Cardiac muscle cell (in vitro differentiated cells and primary cell): Measurements from ENCODE around the gene ABCF2. TPM values are rescaled to one million over a fixed set of nuclear protein-coding genes. Genes with fewer than 3 reads are reported as not detected.
A peak's percentile ranks its signal among the peaks of the same experiment; 100 is the strongest.

Experiments
- DNase-seq, 2 donors: peaks; one replicate each; pipeline versions ENCODE4 v3.0.0 to v3.0.0-alpha.2; 2010 to 2017; ENCODE audit warnings: low read depth in 1 of 2, low spot score in 1 of 2
- H3K27ac ChIP-seq: fragments of 200-600 bp; sonication (generic); 2 replicates; pipeline ENCODE4 v1.5.1; 2016
- H3K27me3 ChIP-seq: fragments of 200-600 bp; sonication (generic); 2 replicates; pipeline ENCODE4 v1.6.0; 2016; ENCODE audit warnings: control low read depth
- H3K36me3 ChIP-seq: fragments of 200-600 bp; sonication (generic); 2 replicates; pipeline ENCODE4 v1.5.1; 2016; ENCODE audit warnings: control low read depth
- H3K4me1 ChIP-seq: fragments of 200-600 bp; sonication (generic); 2 replicates; pipeline ENCODE4 v1.8.1; 2017; ENCODE audit warnings: low read depth, mild to moderate bottlenecking, mixed run types
- H3K4me3 ChIP-seq: fragments of 200-600 bp; sonication (generic); 2 replicates; pipeline ENCODE4 v1.5.1; 2016; ENCODE audit warnings: mild to moderate bottlenecking
- H3K9me3 ChIP-seq: fragments of 200-600 bp; sonication (generic); 2 replicates; pipeline ENCODE4 v1.5.1; 2017; ENCODE audit warnings: low read depth, mild to moderate bottlenecking, control low read depth
- polyA plus RNA-seq: library from polyadenylated mRNA; unstranded; fragments of >200 nt; fragmentation: Nextera tagmentation; extraction: Ambion mirVana; gene quantifications from 2 replicates; pipeline ENCODE4 v1.2.1, GENCODE V29; 2016
- total RNA-seq: library from RNA; depleted of rRNA; stranded (reverse); fragments of >200 nt; gene quantifications from 2 replicates; pipeline ENCODE4 v1.2.3, GENCODE V29; 2016
- TF ChIP-seq, protein P1 (sequence below): IDR thresholded peaks from 2 replicates; pipeline ENCODE4 v1.5.1; 2012; ENCODE audit warnings: low read depth, mild to moderate bottlenecking, low read length

The ABCF2 gene
- total and polyA plus RNA-seq, 2 experiments from 2014 or later = 32.7 to 34.3 TPM

DNA sequence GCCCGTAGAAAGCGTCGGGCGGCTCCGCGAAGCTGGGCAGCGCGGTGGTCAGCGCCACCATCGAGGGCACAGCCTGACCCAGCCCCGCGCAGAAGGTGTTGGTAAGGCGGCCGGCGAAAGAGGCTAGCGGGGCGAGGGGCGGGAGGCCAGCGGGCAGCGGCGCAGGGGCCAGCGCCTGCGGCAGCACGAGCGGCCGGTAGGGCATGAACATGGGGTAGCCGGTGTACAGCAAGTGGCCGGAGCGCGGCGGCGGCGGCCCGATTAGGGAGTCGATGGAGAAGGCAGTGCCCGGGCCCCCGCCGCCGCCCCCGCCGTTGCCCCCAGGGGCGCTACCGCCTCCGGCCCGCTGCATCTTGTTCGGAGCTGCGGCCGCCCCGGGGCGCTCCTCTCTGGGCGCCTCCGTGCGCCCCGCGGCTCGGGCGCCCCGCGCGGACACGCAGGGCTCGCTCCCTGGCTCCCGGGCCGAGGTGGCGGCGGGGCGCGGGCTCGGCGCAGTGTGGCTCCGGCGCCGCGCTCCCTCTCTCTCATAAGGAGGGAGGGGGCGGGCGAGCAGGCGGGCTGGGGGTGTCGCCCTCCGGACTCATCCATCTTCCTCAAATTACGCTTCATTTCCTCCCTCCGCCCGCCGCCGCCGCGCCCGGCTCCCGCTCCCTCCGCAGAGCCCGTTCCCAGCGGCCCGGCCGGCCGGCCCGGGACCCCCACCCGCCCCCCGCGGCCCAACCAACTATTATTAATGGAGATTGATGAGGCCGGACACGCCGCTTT, 59.6 kb downstream of the ABCF2 start, which contains the start of gene GBX1:
Gene GBX1 (minus strand): TSS at position 498 of the 765 bp plus-strand sequence. CDS start 146 bp downstream, at position 352.
- DNase-seq = peak in 1 of 2 donors; percentile 78
- H3K36me3 ChIP-seq = no peaks in the 10 kb centered on the region
- TF ChIP-seq, protein P1, sequence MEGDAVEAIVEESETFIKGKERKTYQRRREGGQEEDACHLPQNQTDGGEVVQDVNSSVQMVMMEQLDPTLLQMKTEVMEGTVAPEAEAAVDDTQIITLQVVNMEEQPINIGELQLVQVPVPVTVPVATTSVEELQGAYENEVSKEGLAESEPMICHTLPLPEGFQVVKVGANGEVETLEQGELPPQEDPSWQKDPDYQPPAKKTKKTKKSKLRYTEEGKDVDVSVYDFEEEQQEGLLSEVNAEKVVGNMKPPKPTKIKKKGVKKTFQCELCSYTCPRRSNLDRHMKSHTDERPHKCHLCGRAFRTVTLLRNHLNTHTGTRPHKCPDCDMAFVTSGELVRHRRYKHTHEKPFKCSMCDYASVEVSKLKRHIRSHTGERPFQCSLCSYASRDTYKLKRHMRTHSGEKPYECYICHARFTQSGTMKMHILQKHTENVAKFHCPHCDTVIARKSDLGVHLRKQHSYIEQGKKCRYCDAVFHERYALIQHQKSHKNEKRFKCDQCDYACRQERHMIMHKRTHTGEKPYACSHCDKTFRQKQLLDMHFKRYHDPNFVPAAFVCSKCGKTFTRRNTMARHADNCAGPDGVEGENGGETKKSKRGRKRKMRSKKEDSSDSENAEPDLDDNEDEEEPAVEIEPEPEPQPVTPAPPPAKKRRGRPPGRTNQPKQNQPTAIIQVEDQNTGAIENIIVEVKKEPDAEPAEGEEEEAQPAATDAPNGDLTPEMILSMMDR = no peak
- H3K4me3 ChIP-seq = peak within 1 kb of the TSS; percentile 49
- no peak within 1 kb of the TSS for H3K27ac ChIP-seq
- no peaks in the 10 kb centered on the region for H3K4me1 ChIP-seq
- no peaks in the 10 kb centered on the region for H3K9me3 ChIP-seq
- H3K27me3 ChIP-seq = peaks cover 60% of the 10 kb centered on the region

DNA sequence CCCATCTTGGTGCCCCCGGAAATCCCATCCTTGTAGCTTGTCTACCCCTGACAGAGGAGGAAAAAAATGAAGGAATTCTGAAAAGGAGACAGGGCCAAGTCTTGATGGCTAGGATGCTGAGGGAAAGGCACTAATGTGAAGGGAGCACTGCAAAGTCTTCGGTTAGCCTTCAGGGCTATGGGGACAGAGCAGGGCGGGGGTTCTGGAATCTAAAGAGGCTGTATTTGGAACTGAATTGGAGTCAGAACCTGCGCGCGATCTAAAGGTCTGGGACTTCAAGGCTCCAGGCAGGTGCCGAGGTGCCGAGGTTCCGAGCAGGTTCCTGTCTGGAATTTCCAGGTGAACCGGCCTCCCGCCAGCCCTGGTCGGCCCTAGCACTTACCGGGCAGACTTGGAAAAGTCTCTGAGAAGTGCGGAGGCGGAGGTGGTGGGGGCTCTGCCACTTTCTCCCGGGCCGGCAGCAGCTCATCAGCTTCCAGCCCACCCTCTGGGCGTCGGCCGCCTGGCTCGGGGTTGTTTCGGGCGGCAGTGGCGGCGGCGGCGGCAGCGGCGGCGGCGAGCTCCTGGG, 60.3 kb downstream of the ABCF2 start:
- H3K27me3 ChIP-seq = peaks cover 60% of the 10 kb centered on the region
- no peaks in the 10 kb centered on the region for H3K9me3 ChIP-seq
- peak overlapping the region; percentile 49 for H3K4me3 ChIP-seq
- no peaks in the 10 kb centered on the region for H3K36me3 ChIP-seq
- no peak for DNase-seq
- TF ChIP-seq, protein P1 = no peak
- H3K27ac ChIP-seq = no peak overlapping the region
- H3K4me1 ChIP-seq = no peaks in the 10 kb centered on the region

Other genes starting within 250 kb of the ABCF2 start
- gene KCNH2, start 248.9 kb downstream of the ABCF2 start, total RNA-seq = 91.5 and 110 TPM in 2 replicates
- gene KCNH2, start 248.9 kb downstream of the ABCF2 start, polyA plus RNA-seq = 48.0 and 64.2 TPM in 2 replicates
- gene NOS3, start 236.2 kb downstream of the ABCF2 start, total RNA-seq = 19.7 and 20.3 TPM in 2 replicates
- 13.1 and 16.3 TPM in 2 replicates for gene NOS3, start 236.2 kb downstream of the ABCF2 start, polyA plus RNA-seq
- gene ATG9B, start 202.7 kb downstream of the ABCF2 start, total RNA-seq = 7.1 and 8.4 TPM in 2 replicates
- gene ATG9B, start 202.7 kb downstream of the ABCF2 start, polyA plus RNA-seq = 13.0 and 22.7 TPM in 2 replicates
- 27.2 and 29.2 TPM in 2 replicates for gene ABCB8, start 198.8 kb downstream of the ABCF2 start, total RNA-seq
- 18.4 and 20.4 TPM in 2 replicates for gene ABCB8, start 198.8 kb downstream of the ABCF2 start, polyA plus RNA-seq
- 9.0 and 9.8 TPM in 2 replicates for gene ASIC3, start 178.7 kb downstream of the ABCF2 start, total RNA-seq
- 5.2 and 6.8 TPM in 2 replicates for gene ASIC3, start 178.7 kb downstream of the ABCF2 start, polyA plus RNA-seq
- gene CDK5, start 169.3 kb downstream of the ABCF2 start, total RNA-seq = 17.8 and 35.6 TPM in 2 replicates
- 24.4 and 56.8 TPM in 2 replicates for gene CDK5, start 169.3 kb downstream of the ABCF2 start, polyA plus RNA-seq
- gene SLC4A2, start 167.6 kb downstream of the ABCF2 start, total RNA-seq = 269 and 288 TPM in 2 replicates
- 118 and 144 TPM in 2 replicates for gene SLC4A2, start 167.6 kb downstream of the ABCF2 start, polyA plus RNA-seq
- gene FASTK, start 146.4 kb downstream of the ABCF2 start, total RNA-seq = 165 and 175 TPM in 2 replicates
- 145 and 227 TPM in 2 replicates for gene FASTK, start 146.4 kb downstream of the ABCF2 start, polyA plus RNA-seq
- 83.4 and 93.9 TPM in 2 replicates for gene TMUB1, start 143.7 kb downstream of the ABCF2 start, total RNA-seq
- gene TMUB1, start 143.7 kb downstream of the ABCF2 start, polyA plus RNA-seq = 63.0 and 74.9 TPM in 2 replicates
- gene AGAP3, start 140.7 kb downstream of the ABCF2 start, total RNA-seq = 66.4 and 115 TPM in 2 replicates
- gene AGAP3, start 140.7 kb downstream of the ABCF2 start, polyA plus RNA-seq = 106 and 124 TPM in 2 replicates
- 0.36 and 1.6 TPM in 2 replicates for gene GBX1, start 59.5 kb downstream of the ABCF2 start, total RNA-seq
- gene GBX1, start 59.5 kb downstream of the ABCF2 start, polyA plus RNA-seq = 1.1 and 1.3 TPM in 2 replicates
- gene ASB10, start 40.0 kb downstream of the ABCF2 start, total RNA-seq = 1.0 and 1.4 TPM in 2 replicates
- 0.57 TPM in 1 of 2 replicates, not detected in the other for gene ASB10, start 40.0 kb downstream of the ABCF2 start, polyA plus RNA-seq
- gene H2BK1, start 16.7 kb downstream of the ABCF2 start, total RNA-seq = not detected in 2 replicates
- not detected in 2 replicates for gene H2BK1, start 16.7 kb downstream of the ABCF2 start, polyA plus RNA-seq
- gene CHPF2, start 5.3 kb upstream of the ABCF2 start, total RNA-seq = 37.0 and 45.5 TPM in 2 replicates
- gene CHPF2, start 5.3 kb upstream of the ABCF2 start, polyA plus RNA-seq = 26.9 and 31.7 TPM in 2 replicates
- 180 and 191 TPM in 2 replicates for gene SMARCD3, start 21.5 kb upstream of the ABCF2 start, total RNA-seq
- gene SMARCD3, start 21.5 kb upstream of the ABCF2 start, polyA plus RNA-seq = 237 and 238 TPM in 2 replicates
- gene NUB1, start 114.6 kb upstream of the ABCF2 start, total RNA-seq = 31.4 and 34.3 TPM in 2 replicates
- 30.6 and 37.9 TPM in 2 replicates for gene NUB1, start 114.6 kb upstream of the ABCF2 start, polyA plus RNA-seq
- 71.8 and 130 TPM in 2 replicates for gene WDR86, start 182.8 kb upstream of the ABCF2 start, total RNA-seq
- gene WDR86, start 182.8 kb upstream of the ABCF2 start, polyA plus RNA-seq = 58.8 and 87.0 TPM in 2 replicates
- gene CRYGN, start 212.9 kb upstream of the ABCF2 start, total RNA-seq = 1.0 and 1.3 TPM in 2 replicates
- gene CRYGN, start 212.9 kb upstream of the ABCF2 start, polyA plus RNA-seq = 0.46 and 0.77 TPM in 2 replicates